ENCODE results near the gene MTRFR. TPM values are rescaled to one million over a fixed set of nuclear protein-coding genes. Genes with fewer than 3 reads are reported as not detected.

MTRFR gene
- total RNA-seq, 1 donor from 2014 or later, result 10.3 TPM

GRCh38 chr12:123267991-123268843, 35.0 kb downstream of the MTRFR start:
- ATAC-seq (peak; percentile 8), DNase-seq (ENCODE audit: low spot score) (peak; percentile 66)
- intact Hi-C loops (cut with DNase I), result no loop called here

GRCh38 chr12:123268850-123269249, 35.6 kb downstream of the MTRFR start:
- DNase-seq (ENCODE audit: low spot score) (peak; percentile 56), ATAC-seq (peak; percentile 2)
- intact Hi-C loops (cut with DNase I), result no loop called here

GRCh38 chr12:123269395-123269892, 36.2 kb downstream of the MTRFR start:
- ATAC-seq, result peak; percentile 89
- intact Hi-C loops (cut with DNase I), result no loop called here
- DNase-seq (ENCODE audit: low spot score), result peak; percentile 88

DNA sequence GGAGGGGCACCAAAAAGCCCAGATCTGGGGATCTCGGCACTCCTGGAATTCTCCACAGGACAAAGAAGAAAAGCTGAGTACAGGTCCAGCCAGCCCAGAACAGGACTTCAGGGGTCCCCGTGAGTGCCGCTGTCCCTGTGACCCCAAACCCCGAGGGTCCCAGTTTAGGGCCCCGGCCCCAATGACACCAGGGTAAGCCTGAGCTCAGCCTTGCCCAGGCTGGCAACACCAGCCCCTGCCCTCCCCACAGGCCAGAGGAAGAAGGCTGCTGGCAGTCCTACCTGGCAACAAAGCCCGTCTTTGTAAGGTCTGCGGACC, 36.6 kb downstream of the MTRFR start:
- ATAC-seq (peak; percentile 4), DNase-seq (ENCODE audit: low spot score) (peak; percentile 59)
- intact Hi-C loops (cut with DNase I), result no loop called here

GRCh38 chr12:123270214-123271000, 37.2 kb downstream of the MTRFR start:
- intact Hi-C loops (cut with DNase I), result no loop called here
- peak; percentile 70 for DNase-seq (ENCODE audit: low spot score)
- peak; percentile 47 for ATAC-seq

GRCh38 chr12:123271001-123271668, 37.9 kb downstream of the MTRFR start:
- intact Hi-C loops (cut with DNase I), result no loop called here
- DNase-seq (ENCODE audit: low spot score), result peak; percentile 86
- peak; percentile 30 for ATAC-seq

DNA sequence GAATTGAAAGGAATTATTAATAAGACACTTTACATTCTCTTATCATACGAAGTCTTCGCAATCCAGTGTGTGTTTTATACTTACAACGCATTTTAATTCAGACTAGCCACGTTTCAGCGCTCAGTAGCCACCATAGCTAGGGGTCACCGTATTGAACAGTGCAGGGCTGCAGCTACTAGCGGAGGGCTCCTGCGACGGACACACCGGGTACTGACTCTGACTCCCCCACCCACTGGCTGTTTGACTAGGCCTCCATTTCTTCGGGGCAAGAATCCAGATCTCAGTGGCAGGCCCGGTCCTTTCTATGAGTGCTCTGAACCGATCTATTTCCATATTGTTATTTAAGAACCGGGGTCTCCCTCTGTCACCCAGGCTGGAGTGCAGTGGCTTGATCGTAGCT, 39.9 kb downstream of the MTRFR start:
- intact Hi-C loops (cut with DNase I), result no loop called here
- no peak for ATAC-seq
- DNase-seq (ENCODE audit: low spot score), result no peak

- peak; percentile 67 for ATAC-seq
- intact Hi-C loops (cut with DNase I), result no loop called here
Observed at GRCh38 chr12:123278101-123278627, 44.9 kb downstream of the MTRFR start.

GRCh38 chr12:123280971-123281370, 47.7 kb downstream of the MTRFR start:
- ATAC-seq, result no peak
- intact Hi-C loops (cut with DNase I), result no loop called here
- no peak for DNase-seq (ENCODE audit: low spot score)

More at GRCh38 chr12:123278101-123278627, 44.9 kb downstream of the MTRFR start:
- DNase-seq (ENCODE audit: low spot score), result no peak

DNA sequence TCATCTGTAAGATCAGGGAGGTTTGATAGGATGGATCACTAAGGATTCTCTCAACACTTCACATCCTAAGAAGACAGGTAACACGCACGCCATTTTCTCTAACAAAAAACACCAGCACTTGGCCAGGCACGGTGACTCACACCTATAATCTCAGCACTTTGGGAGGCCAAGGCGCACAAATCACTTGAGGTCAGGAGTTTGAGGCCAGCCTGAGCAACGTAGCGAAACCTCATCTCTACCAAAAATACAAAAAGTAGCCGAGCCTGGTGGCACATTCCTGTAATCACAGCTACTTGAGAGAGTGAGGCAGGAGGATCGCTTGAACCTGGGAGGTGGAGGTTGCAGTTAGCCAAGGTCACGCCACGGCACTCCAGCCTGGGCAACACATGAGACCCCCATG, 48.9 kb downstream of the MTRFR start:
- intact Hi-C loops (cut with DNase I), result no loop called here
- ATAC-seq (no peak), DNase-seq (ENCODE audit: low spot score) (no peak)

DNA sequence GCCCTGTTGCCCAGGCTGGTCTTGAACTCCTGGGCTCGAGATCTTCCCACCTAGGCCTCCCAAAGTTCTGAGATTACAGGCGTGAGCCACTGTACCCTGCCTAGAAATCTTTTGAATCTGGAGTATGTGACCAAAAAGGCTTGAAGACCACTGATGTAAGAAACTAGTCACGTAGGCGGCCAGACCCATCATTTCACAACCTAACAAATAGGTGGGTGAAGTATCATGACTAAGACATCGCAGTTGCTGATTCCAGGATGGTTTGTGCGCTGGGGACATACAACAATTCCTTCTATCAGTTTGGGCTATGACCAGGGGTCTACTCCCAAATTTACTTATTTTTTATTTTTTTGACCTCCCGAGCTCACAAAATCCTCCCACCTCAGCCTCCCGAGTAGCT, 50.2 kb downstream of the MTRFR start:
- no peak for DNase-seq (ENCODE audit: low spot score)
- intact Hi-C loops (cut with DNase I), result no loop called here
- no peak for ATAC-seq

GRCh38 chr12:123284669-123285068, 51.4 kb downstream of the MTRFR start:
- intact Hi-C loops (cut with DNase I), result no loop called here
- ATAC-seq (no peak), DNase-seq (ENCODE audit: low spot score) (no peak)

GRCh38 chr12:123286652-123287373, 53.6 kb downstream of the MTRFR start:
- no peak for DNase-seq (ENCODE audit: low spot score)
- intact Hi-C loops (cut with DNase I), result no loop called here
- no peak for ATAC-seq

GRCh38 chr12:123288751-123289346, 55.6 kb downstream of the MTRFR start:
- ATAC-seq, result no peak
- intact Hi-C loops (cut with DNase I), result no loop called here
- peak; percentile 34 for DNase-seq (ENCODE audit: low spot score)

DNA sequence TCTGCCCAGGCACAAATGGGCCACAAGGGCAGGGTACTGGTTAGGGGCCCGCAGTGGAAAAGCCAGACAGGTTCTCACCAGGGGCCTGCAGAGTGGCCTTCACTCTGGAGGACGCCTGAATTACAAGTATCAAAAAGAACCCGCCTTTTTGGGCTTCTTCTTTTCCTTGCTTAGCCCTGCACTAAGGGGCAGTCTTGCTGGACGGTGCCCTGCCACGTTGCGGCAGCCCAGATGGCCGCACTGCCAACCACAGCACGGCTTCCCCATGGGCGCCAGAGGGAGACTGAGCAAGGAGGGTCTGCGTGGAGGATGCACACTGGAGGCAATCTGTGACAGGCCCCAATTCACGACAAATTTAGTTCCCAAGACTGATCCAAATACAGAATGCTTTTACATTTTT, 56.7 kb downstream of the MTRFR start:
- DNase-seq (ENCODE audit: low spot score) (peak; percentile 23), ATAC-seq (no peak)
- intact Hi-C loops (cut with DNase I), result no loop called here

GRCh38 chr12:123293178-123293760, 60.0 kb downstream of the MTRFR start:
- peak; percentile 25 for DNase-seq (ENCODE audit: low spot score)

DNA sequence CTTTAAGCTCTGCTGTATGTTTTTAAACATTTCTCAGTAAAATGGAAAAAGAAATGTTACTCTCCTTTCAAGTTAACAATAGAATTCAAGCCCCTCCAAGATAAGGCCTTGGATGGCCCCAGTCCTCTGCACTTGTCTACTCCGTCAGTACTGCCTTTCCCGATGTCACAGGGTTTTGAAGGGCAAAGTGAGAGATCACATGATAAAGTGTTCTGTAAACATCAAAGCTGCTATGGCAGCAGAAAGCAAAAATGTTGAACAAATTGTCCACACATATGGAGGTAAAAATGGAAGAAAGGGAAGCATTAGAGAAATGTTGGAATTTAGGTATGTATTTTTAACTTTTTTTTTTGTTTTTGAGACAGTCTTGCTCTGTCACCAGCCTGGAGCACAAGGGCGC, 71.9 kb downstream of the MTRFR start:
- DNase-seq (ENCODE audit: low spot score) (no peak), ATAC-seq (no peak)
- intact Hi-C loops (cut with DNase I), result no loop called here

More at GRCh38 chr12:123293178-123293760, 60.0 kb downstream of the MTRFR start:
- intact Hi-C loops (cut with DNase I), result no loop called here
- ATAC-seq, result no peak

- intact Hi-C loops (cut with DNase I), result no loop called here
- DNase-seq (ENCODE audit: low spot score), result no peak
- no peak for ATAC-seq
Observed at GRCh38 chr12:123306200-123306599, 73.0 kb downstream of the MTRFR start.
